Measurements from ENCODE around the gene PDGFB.

DNA sequence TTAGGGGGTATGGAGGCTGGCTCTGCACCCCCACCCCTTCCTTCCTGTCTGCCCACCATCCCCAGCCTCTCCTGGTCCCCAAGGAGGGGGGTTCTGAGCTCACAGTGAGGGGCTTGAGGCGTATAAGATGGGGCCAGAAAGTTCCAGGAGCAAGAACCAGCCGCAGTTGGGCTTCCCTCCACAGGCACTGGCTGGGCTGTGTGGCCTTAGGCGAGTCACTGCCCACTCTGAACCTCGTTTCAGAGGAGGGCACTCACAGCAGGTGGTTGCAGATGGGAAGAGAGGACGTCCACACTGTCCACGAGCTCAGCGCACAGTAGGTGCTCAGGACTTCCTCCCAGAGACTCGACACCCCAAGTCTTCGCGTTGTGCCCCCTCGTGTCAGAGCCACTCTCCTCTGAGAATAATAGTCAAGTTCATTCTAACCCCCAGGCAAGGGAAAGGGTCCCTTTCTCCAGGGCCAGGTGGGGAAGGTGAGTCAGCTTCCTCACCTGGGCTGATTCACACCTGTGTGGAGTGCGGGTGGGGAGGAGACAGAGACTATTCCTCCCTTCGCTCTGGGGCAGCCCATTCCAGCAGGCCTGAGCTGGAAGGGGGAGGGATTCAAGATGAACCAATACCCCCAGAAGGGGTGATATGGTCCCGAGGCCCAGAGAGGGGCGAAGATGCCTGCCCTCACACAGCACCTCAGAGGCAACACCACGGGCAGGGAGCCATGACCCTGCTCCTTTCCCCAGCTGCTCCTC lies 45.4 kb upstream of the PDGFB start:
- TF ChIP-seq, protein P1, sequence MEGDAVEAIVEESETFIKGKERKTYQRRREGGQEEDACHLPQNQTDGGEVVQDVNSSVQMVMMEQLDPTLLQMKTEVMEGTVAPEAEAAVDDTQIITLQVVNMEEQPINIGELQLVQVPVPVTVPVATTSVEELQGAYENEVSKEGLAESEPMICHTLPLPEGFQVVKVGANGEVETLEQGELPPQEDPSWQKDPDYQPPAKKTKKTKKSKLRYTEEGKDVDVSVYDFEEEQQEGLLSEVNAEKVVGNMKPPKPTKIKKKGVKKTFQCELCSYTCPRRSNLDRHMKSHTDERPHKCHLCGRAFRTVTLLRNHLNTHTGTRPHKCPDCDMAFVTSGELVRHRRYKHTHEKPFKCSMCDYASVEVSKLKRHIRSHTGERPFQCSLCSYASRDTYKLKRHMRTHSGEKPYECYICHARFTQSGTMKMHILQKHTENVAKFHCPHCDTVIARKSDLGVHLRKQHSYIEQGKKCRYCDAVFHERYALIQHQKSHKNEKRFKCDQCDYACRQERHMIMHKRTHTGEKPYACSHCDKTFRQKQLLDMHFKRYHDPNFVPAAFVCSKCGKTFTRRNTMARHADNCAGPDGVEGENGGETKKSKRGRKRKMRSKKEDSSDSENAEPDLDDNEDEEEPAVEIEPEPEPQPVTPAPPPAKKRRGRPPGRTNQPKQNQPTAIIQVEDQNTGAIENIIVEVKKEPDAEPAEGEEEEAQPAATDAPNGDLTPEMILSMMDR (IDR thresholded peaks at IDR 0.05; ENCODE audit: insufficient read depth, low read length): no peak
- no peak for TF ChIP-seq POLR2AphosphoS5 (IDR thresholded peaks at IDR 0.05; ENCODE audit: low read depth)
- TF ChIP-seq GABPA (IDR thresholded peaks at IDR 0.05; ENCODE audit: low read depth): no peak

All from HL-60 (cell line).